OCI-LY7 (cell line): Measurements from ENCODE around the gene NPIPB2. TPM values are rescaled to one million over a fixed set of nuclear protein-coding genes. Genes with fewer than 3 reads are reported as not detected.
"Not testable (repeated sequence)": the region's sequence is repeated elsewhere in the genome, so short reads cannot be mapped to it uniquely, and the experiment has no call there.

Experiments
- BruUV-seq: library from RNA; stranded (reverse); fragments of 400-500 nt; replicated peaks from 2 replicates; lab custom pipeline; 2021; lab: Mats Ljungman, UMichigan
- CTCF ChIA-PET: fragments of 300-600 bp; sonication (Branson Sonifier 250); formaldehyde crosslinking; loops from one replicate; lab custom pipeline; 2022; ENCODE audit warnings: antibody characterized with exemption; ENCODE audit not compliant: unreplicated experiment; lab: Charles Lee
- POLR2A ChIA-PET: fragments of 300-600 bp; sonication (Branson Sonifier 250); formaldehyde crosslinking; loops from one replicate; lab custom pipeline; 2022; ENCODE audit warnings: antibody characterized with exemption; lab: Charles Lee
- DNase-seq: peaks from one replicate; pipeline ENCODE4 v3.0.0-alpha.2; 2015; ENCODE audit warnings: low spot score
- H2AFZ ChIP-seq: fragments of 200-600 bp; sonication (generic), shearing (Covaris generic); 2 replicates; pipeline ENCODE4 v1.6.1; 2014; ENCODE audit warnings: mild to moderate bottlenecking, antibody characterized with exemption, low read length, moderate library complexity
- H3K27ac ChIP-seq: fragments of 200-600 bp; sonication (generic); 2 replicates; pipeline ENCODE4 v1.5.1; 2014; ENCODE audit warnings: mixed run types, low read depth, mild to moderate bottlenecking, moderate library complexity, low read length, inconsistent platforms; ENCODE audit not compliant: poor library complexity, severe bottlenecking
- H3K36me3 ChIP-seq: fragments of 200-600 bp; sonication (generic); 2 replicates; pipeline ENCODE4 v1.6.1; 2014; ENCODE audit warnings: mild to moderate bottlenecking, antibody characterized with exemption, low read length, moderate library complexity, mixed read lengths; ENCODE audit not compliant: insufficient read depth
- H3K4me1 ChIP-seq: fragments of 200-600 bp; sonication (generic); 2 replicates; pipeline ENCODE4 v1.5.1; 2014; ENCODE audit warnings: mild to moderate bottlenecking, low read length; ENCODE audit not compliant: insufficient read depth, poor library complexity, severe bottlenecking
- H3K4me2 ChIP-seq: fragments of 200-600 bp; sonication (generic); 2 replicates; pipeline ENCODE4 v1.6.1; 2014; ENCODE audit warnings: mild to moderate bottlenecking, low read length
- H3K4me3 ChIP-seq: fragments of 200-600 bp; sonication (generic); 2 replicates; pipeline ENCODE4 v1.5.1; 2014; ENCODE audit warnings: mild to moderate bottlenecking, low read depth, low read length; ENCODE audit not compliant: poor library complexity, severe bottlenecking
- H3K79me2 ChIP-seq: fragments of 200-600 bp; sonication (generic); 2 replicates; pipeline ENCODE4 v1.6.1; 2016; ENCODE audit warnings: low read depth, mild to moderate bottlenecking, low read length, moderate library complexity, mixed read lengths; ENCODE audit not compliant: insufficient read depth
- H3K9me2 ChIP-seq: fragments of 200-600 bp; sonication (generic); 2 replicates; pipeline ENCODE4 v1.6.1; 2016; ENCODE audit warnings: mild to moderate bottlenecking, low read length, mixed read lengths; ENCODE audit not compliant: insufficient read depth
- H3K9me3 ChIP-seq: fragments of 200-600 bp; sonication (generic); 2 replicates; pipeline ENCODE4 v1.6.1; 2014; ENCODE audit warnings: mild to moderate bottlenecking, mixed run types, low read length, mixed read lengths
- H4K20me1 ChIP-seq: fragments of 200-600 bp; sonication (generic); 2 replicates; pipeline ENCODE4 v1.6.1; 2014; ENCODE audit warnings: mild to moderate bottlenecking, antibody characterized with exemption, low read length, moderate library complexity, mixed read lengths; ENCODE audit not compliant: insufficient read depth
- EZH2phosphoT487 ChIP-seq: fragments of 200-600 bp; sonication (generic); IDR thresholded peaks from 2 replicates; pipeline ENCODE4 v1.6.1; 2018; ENCODE audit warnings: low read depth, borderline replicate concordance, mild to moderate bottlenecking, mixed run types, antibody characterized with exemption, low read length, moderate library complexity, mixed read lengths
- intact Hi-C: fragments of 100-400 bp; cut with micrococcal nuclease; formaldehyde crosslinking; loops from one replicate; pipeline ENCODE4 v1.10.0; 2022; ENCODE audit not compliant: unreplicated experiment
- total RNA-seq, 2 experiments: library from RNA; depleted of rRNA in 1 of 2; stranded (reverse); fragments of >200 nt in 1 of 2; shearing (Covaris generic) in 1 of 2; gene quantifications; 2 replicates each; pipeline ENCODE4 v1.2.3, GENCODE V29; 2014 to 2022
- TF ChIP-seq, protein P1 (sequence below): fragments of 200-600 bp; sonication (generic); conservative IDR thresholded peaks from 2 replicates; pipeline ENCODE4 v1.5.1; 2014; ENCODE audit warnings: mild to moderate bottlenecking, antibody characterized with exemption, low read length, moderate library complexity, mixed read lengths

Gene NPIPB2
- total RNA-seq, 2 experiments from 2014 or later, result 7.5 to 35.9 TPM

GRCh38 chr16:11946433-11946832 is 4.6 kb upstream of the NPIPB2 start:
- DNase-seq, result no peak
- ChIA-PET CTCF (no interaction called here), POLR2A (interaction anchor here (0.6 to 1.1 kb wide), 2 partner anchors 18 to 435 kb away, joined by 3 read pairs; partner anchors contain the start of gene TNFRSF17)
- Histone ChIP-seq H3K4me3 (no peak overlapping the region), H3K9me3 (no peaks in the 10 kb centered on the region), H4K20me1 (no peaks in the 10 kb centered on the region), H3K36me3 (no peaks in the 10 kb centered on the region), H3K79me2 (no peaks in the 10 kb centered on the region), H2AFZ (no peak overlapping the region), H3K4me2 (no peak overlapping the region), H3K9me2 (no peaks in the 10 kb centered on the region), H3K27ac (no peak overlapping the region), H3K4me1 (peaks cover 18% of the 10 kb centered on the region)
- TF ChIP-seq, protein P1, sequence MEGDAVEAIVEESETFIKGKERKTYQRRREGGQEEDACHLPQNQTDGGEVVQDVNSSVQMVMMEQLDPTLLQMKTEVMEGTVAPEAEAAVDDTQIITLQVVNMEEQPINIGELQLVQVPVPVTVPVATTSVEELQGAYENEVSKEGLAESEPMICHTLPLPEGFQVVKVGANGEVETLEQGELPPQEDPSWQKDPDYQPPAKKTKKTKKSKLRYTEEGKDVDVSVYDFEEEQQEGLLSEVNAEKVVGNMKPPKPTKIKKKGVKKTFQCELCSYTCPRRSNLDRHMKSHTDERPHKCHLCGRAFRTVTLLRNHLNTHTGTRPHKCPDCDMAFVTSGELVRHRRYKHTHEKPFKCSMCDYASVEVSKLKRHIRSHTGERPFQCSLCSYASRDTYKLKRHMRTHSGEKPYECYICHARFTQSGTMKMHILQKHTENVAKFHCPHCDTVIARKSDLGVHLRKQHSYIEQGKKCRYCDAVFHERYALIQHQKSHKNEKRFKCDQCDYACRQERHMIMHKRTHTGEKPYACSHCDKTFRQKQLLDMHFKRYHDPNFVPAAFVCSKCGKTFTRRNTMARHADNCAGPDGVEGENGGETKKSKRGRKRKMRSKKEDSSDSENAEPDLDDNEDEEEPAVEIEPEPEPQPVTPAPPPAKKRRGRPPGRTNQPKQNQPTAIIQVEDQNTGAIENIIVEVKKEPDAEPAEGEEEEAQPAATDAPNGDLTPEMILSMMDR, result no peak
- no peak for TF ChIP-seq EZH2phosphoT487
- intact Hi-C loops, result no loop called here
- BruUV-seq, result no TSS peak

DNA sequence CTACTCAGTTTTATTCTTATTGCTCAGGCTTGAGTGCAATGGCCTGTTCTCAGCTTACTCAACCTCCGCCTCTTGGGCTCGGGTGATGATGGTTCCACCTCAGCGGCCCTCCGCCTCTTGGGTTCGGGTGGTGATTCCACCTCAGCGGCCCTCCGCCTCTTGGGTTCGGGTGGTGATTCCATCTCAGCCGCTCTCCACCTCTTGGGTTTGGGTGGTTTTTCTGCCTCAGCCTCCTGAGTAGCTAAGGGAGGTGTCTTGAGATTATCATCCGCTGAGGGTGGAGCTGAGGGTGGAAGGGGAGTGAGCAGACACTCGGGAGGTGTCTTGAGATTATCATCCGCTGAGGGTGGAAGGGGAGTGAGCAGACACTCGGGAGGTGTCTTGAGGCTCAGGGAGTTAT is 14.5 kb downstream of the NPIPB2 start:
- H3K79me2 ChIP-seq, CTCF ChIA-PET, H3K9me2 ChIP-seq, H3K27ac ChIP-seq, DNase-seq, H4K20me1 ChIP-seq, H3K9me3 ChIP-seq, H2AFZ ChIP-seq, H3K4me3 ChIP-seq, H3K36me3 ChIP-seq, intact Hi-C loops, BruUV-seq, H3K4me2 ChIP-seq, H3K4me1 ChIP-seq: not testable (repeated sequence)
- POLR2A ChIA-PET, result interaction anchor here (0.8 kb wide), 1 partner anchor 874 kb away, joined by 3 read pairs; no protein-coding TSS in a partner anchor

DNA sequence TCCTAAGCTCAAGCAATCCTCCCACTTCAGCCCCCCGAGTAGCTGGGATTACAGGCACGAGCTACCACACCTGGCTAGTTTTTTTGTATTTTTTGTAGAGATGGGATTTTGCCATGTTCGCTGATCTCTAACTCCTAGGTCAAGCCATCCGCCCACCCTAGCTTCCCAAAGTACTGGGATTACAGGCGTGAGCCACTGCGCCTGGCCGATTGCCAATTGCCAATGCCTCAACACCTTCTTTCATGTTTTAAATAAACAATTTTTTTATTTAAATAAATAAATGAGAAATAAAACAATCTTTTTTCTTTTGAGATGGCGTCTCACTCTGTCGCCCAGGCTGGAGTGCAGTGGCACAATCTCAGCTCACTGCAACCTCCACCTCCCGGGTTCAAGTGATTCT is 17.8 kb downstream of the NPIPB2 start:
- H3K4me3 ChIP-seq, H4K20me1 ChIP-seq, H2AFZ ChIP-seq, H3K36me3 ChIP-seq, H3K4me2 ChIP-seq, DNase-seq, H3K9me3 ChIP-seq, POLR2A ChIA-PET, H3K27ac ChIP-seq, CTCF ChIA-PET, H3K79me2 ChIP-seq, intact Hi-C loops, BruUV-seq, H3K9me2 ChIP-seq, H3K4me1 ChIP-seq: not testable (repeated sequence)
